SU-DHL-6 (cell line): ENCODE data around the gene ATP9B.

Source experiments
- H2AFZ ChIP-seq: fragments of 200-600 bp; sonication (generic); 2 replicates; pipeline ENCODE4 v1.6.1; 2014; ENCODE audit warnings: low read depth, mild to moderate bottlenecking, moderate library complexity, mixed read lengths, antibody characterized with exemption, low read length; ENCODE audit not compliant: severe bottlenecking
- H3F3A ChIP-seq: fragments of 200-600 bp; shearing (Covaris generic); 2 replicates; pipeline ENCODE4 v1.6.0; 2016; ENCODE audit warnings: antibody characterized with exemption, mild to moderate bottlenecking; ENCODE audit not compliant: insufficient read depth
- H3K27ac ChIP-seq: fragments of 200-600 bp; sonication (generic); 2 replicates; pipeline ENCODE4 v1.5.1; 2016; ENCODE audit warnings: low read depth, mild to moderate bottlenecking, low read length, moderate library complexity, mixed read lengths
- H3K27me3 ChIP-seq: fragments of 200-600 bp; sonication (generic), shearing (Covaris generic); 2 replicates; pipeline ENCODE4 v1.6.0; 2014; ENCODE audit warnings: mild to moderate bottlenecking, low read length
- H3K36me3 ChIP-seq: fragments of 200-600 bp; sonication (generic); 2 replicates; pipeline ENCODE4 v1.6.1; 2014; ENCODE audit warnings: mild to moderate bottlenecking, low read length, mixed read lengths
- H3K4me2 ChIP-seq: fragments of 300-600, 200-600 bp; shearing (Covaris generic), sonication (generic); 2 replicates; pipeline ENCODE4 v1.6.0; 2014; ENCODE audit warnings: low read length, low read depth, mild to moderate bottlenecking; ENCODE audit not compliant: poor library complexity, severe bottlenecking
- H3K4me3 ChIP-seq: fragments of 200-600 bp; sonication (generic); 2 replicates; pipeline ENCODE4 v1.5.1; 2014; ENCODE audit warnings: antibody characterized with exemption, low read length, mild to moderate bottlenecking, mixed read lengths; ENCODE audit not compliant: insufficient read depth, poor library complexity, severe bottlenecking
- H3K79me2 ChIP-seq: fragments of 200-600 bp; sonication (generic); 2 replicates; pipeline ENCODE4 v1.6.1; 2014; ENCODE audit warnings: mild to moderate bottlenecking, low read length, moderate library complexity; ENCODE audit not compliant: insufficient read depth
- H3K9ac ChIP-seq: fragments of 200-600 bp; sonication (generic); 2 replicates; pipeline ENCODE4 v1.7.0; 2014; ENCODE audit warnings: mild to moderate bottlenecking, low read length
- H3K9me2 ChIP-seq: fragments of 200-600 bp; sonication (generic); replicated peaks from 2 replicates; pipeline ENCODE4 v1.6.1; 2014; ENCODE audit warnings: low read length; ENCODE audit not compliant: insufficient read depth
- H3K9me3 ChIP-seq: fragments of 200-600 bp; sonication (generic); 2 replicates; pipeline ENCODE4 v1.6.1; 2014; ENCODE audit warnings: low read length, mixed read lengths; ENCODE audit not compliant: insufficient read depth
- H4K20me1 ChIP-seq: fragments of 200-600 bp; sonication (generic); 2 replicates; pipeline ENCODE4 v1.6.1; 2014; ENCODE audit warnings: low read depth, mild to moderate bottlenecking, antibody characterized with exemption, low read length, moderate library complexity, mixed read lengths
- CTCF ChIP-seq: fragments of 200-600 bp; sonication (generic); IDR thresholded peaks from one replicate; pipeline ENCODE4 v1.5.1; 2017; ENCODE audit warnings: antibody characterized with exemption, mild to moderate bottlenecking, low read length, moderate library complexity; ENCODE audit not compliant: insufficient read depth, poor library complexity, severe bottlenecking
- EZH2phosphoT487 ChIP-seq: fragments of 200-600 bp; sonication (generic), shearing (Covaris generic); conservative IDR thresholded peaks from 2 replicates; pipeline ENCODE4 v1.6.1; 2018; ENCODE audit warnings: mild to moderate bottlenecking, antibody characterized with exemption, low read length, moderate library complexity, mixed read lengths

ATP9B gene

GRCh38 chr18:79393635-79394533, 324.7 kb downstream of the ATP9B start:
- H3K9me2 ChIP-seq, result no peaks in the 10 kb centered on the region
- H3K27ac ChIP-seq, result no peak overlapping the region
- H4K20me1 ChIP-seq, result no peaks in the 10 kb centered on the region
- TF ChIP-seq EZH2phosphoT487 (0 out of 2 replicates have a peak, but pooled peaks have one; percentile 79), CTCF (no peak)
- H3K9me3 ChIP-seq, result no peaks in the 10 kb centered on the region
- H3K79me2 ChIP-seq, result no peaks in the 10 kb centered on the region; the same call in 1 of the 2 replicates
- H2AFZ ChIP-seq, result no peak overlapping the region
- no peaks in the 10 kb centered on the region for H3K36me3 ChIP-seq
- peak overlapping the region; percentile 16 for H3K4me3 ChIP-seq
- peak overlapping the region; percentile 40 for H3K4me2 ChIP-seq
- H3K27me3 ChIP-seq, result no peaks in the 10 kb centered on the region
- peaks cover 18% of the 10 kb centered on the region for H3F3A ChIP-seq
- peak overlapping the region; percentile 38 for H3K9ac ChIP-seq

GRCh38 chr18:79394534-79395307, 325.5 kb downstream of the ATP9B start:
- peak overlapping the region; percentile 16 for H3K4me3 ChIP-seq
- no peak for TF ChIP-seq CTCF
- TF ChIP-seq EZH2phosphoT487, result no peak
- no peaks in the 10 kb centered on the region for H3K9me2 ChIP-seq
- H3K79me2 ChIP-seq, result no peaks in the 10 kb centered on the region; the same call in 1 of the 2 replicates
- H3K36me3 ChIP-seq, result no peaks in the 10 kb centered on the region
- no peak overlapping the region; the same call in 1 of the 2 replicates for H3K27ac ChIP-seq
- peak overlapping the region; percentile 40 for H3K4me2 ChIP-seq
- no peak overlapping the region for H2AFZ ChIP-seq
- H4K20me1 ChIP-seq, result no peaks in the 10 kb centered on the region
- peak overlapping the region; percentile 38 for H3K9ac ChIP-seq
- no peaks in the 10 kb centered on the region for H3K9me3 ChIP-seq
- H3K27me3 ChIP-seq, result no peaks in the 10 kb centered on the region
- H3F3A ChIP-seq, result peaks cover 21% of the 10 kb centered on the region

GRCh38 chr18:79395308-79395640, 326.1 kb downstream of the ATP9B start:
- Histone ChIP-seq H3F3A (peaks cover 21% of the 10 kb centered on the region), H3K9me2 (no peaks in the 10 kb centered on the region), H3K36me3 (no peaks in the 10 kb centered on the region), H3K9me3 (no peaks in the 10 kb centered on the region), H4K20me1 (no peaks in the 10 kb centered on the region), H2AFZ (no peak overlapping the region), H3K27me3 (no peaks in the 10 kb centered on the region), H3K4me3 (no peak overlapping the region), H3K9ac (no peak overlapping the region), H3K27ac (no peak overlapping the region), H3K79me2 (no peaks in the 10 kb centered on the region; the same call in 1 of the 2 replicates), H3K4me2 (peak overlapping the region; percentile 40)
- TF ChIP-seq EZH2phosphoT487 (no peak), CTCF (no peak)
